K562 (cell line): ENCODE results near the gene CUTA.
"Not testable (repeated sequence)": the region's sequence is repeated elsewhere in the genome, so short reads cannot be mapped to it uniquely, and the experiment has no call there.

ENCODE experiments used
- ELK1 ChIP-seq: sonication (generic); formaldehyde crosslinking; IDR thresholded peaks from 2 replicates; pipeline ENCODE4 v1.8.1; 2022; ENCODE audit warnings: missing genetic modification reagents
- SETDB1 ChIP-seq: IDR thresholded peaks from one replicate; pipeline ENCODE4 v1.6.1; 2012; ENCODE audit warnings: low read length, control low read depth, inconsistent platforms
- ZBED1 ChIP-seq: IDR thresholded peaks from 2 replicates; pipeline ENCODE4 v1.6.1; 2014
- ZNF518B ChIP-seq: fragments of 250-450 bp; sonication (Bioruptor Pico); IDR thresholded peaks from 2 replicates; pipeline ENCODE4 v1.5.0; 2021; ENCODE audit warnings: mild to moderate bottlenecking, moderate library complexity

- not testable (repeated sequence) for TF ChIP-seq ZBED1; ZNF518B (CRISPR knock-in tag); SETDB1; ELK1 (CRISPR knock-in tag)
These were observed 38.7 kb downstream of the CUTA start for GRCh38 chr6:33379184-33379583.
